Calu3 (cell line): ENCODE results near the gene LZTS2. TPM values are rescaled to one million over a fixed set of nuclear protein-coding genes. Genes with fewer than 3 reads are reported as not detected.

Source experiments
- BruUV-seq: library from RNA; stranded (reverse); fragments of 400-500 nt; replicated peaks from 2 replicates; lab custom pipeline; 2021; lab: Mats Ljungman, UMichigan
- CTCF ChIA-PET: fragments of 300-600 bp; sonication (Branson Sonifier 250); formaldehyde crosslinking; loops from one replicate; lab custom pipeline; 2022; ENCODE audit warnings: antibody characterized with exemption; lab: Charles Lee
- DNase-seq: peaks from one replicate; pipeline ENCODE4 v3.0.0; 2022
- H3K27ac Mint-ChIP-seq: one replicate; pipeline ENCODE4 v1.8.0; 2022; ENCODE audit warnings: mixed read lengths; ENCODE audit not compliant: unreplicated experiment
- H3K27me3 Mint-ChIP-seq: one replicate; pipeline ENCODE4 v1.8.0; 2022; ENCODE audit warnings: mixed read lengths; ENCODE audit not compliant: unreplicated experiment
- H3K36me3 Mint-ChIP-seq: one replicate; pipeline ENCODE4 v1.8.0; 2022; ENCODE audit warnings: mild to moderate bottlenecking, moderate library complexity, mixed read lengths; ENCODE audit not compliant: insufficient read depth, unreplicated experiment
- H3K4me1 Mint-ChIP-seq: one replicate; pipeline ENCODE4 v1.8.0; 2022; ENCODE audit warnings: mild to moderate bottlenecking, low read depth, mixed read lengths; ENCODE audit not compliant: unreplicated experiment
- H3K4me3 Mint-ChIP-seq: one replicate; pipeline ENCODE4 v1.8.0; 2022; ENCODE audit warnings: mild to moderate bottlenecking, low read depth, moderate library complexity, mixed read lengths; ENCODE audit not compliant: unreplicated experiment
- H3K9me3 Mint-ChIP-seq: one replicate; pipeline ENCODE4 v1.8.0; 2022; ENCODE audit warnings: low read depth, mixed read lengths; ENCODE audit not compliant: unreplicated experiment
- CTCF ChIP-seq: fragments of 200-600 bp; IDR thresholded peaks from one replicate; pipeline ENCODE4 v1.8.0; 2022; ENCODE audit warnings: antibody characterized with exemption; ENCODE audit not compliant: unreplicated experiment
- intact Hi-C: fragments of 100-400 bp; cut with micrococcal nuclease; formaldehyde crosslinking; loops from one replicate; pipeline ENCODE4 v1.10.0; 2022; ENCODE audit not compliant: unreplicated experiment
- total RNA-seq: library from RNA; stranded (reverse); gene quantifications from 2 replicates; pipeline ENCODE4 v1.2.3, GENCODE V29; 2022

The LZTS2 gene
- total RNA-seq, 1 experiment from 2014 or later: 23.7 TPM

GRCh38 chr10:100986623-100986951, 13.0 kb upstream of the LZTS2 start:
- H3K9me3 Mint-ChIP-seq: no peaks in the 10 kb centered on the region
- DNase-seq: no peak
- intact Hi-C loops: no loop called here
- H3K27me3 Mint-ChIP-seq: no peaks in the 10 kb centered on the region
- CTCF ChIA-PET: no interaction called here
- TF ChIP-seq CTCF: no peak
- peak overlapping the region; percentile 98 for H3K4me3 Mint-ChIP-seq
- no peaks in the 10 kb centered on the region for H3K4me1 Mint-ChIP-seq
- H3K36me3 Mint-ChIP-seq: peaks cover 33% of the 10 kb centered on the region
- no peak overlapping the region for H3K27ac Mint-ChIP-seq
- TSS peak; percentile 90 for BruUV-seq

GRCh38 chr10:100986952-100987684, 12.5 kb upstream of the LZTS2 start, which contains the start of the genes MRPL43 and TWNK:
Gene MRPL43, minus strand, starts transcription at chr10:100987497. Its CDS starts 54 bp downstream, at chr10:100987443.
Gene TWNK, plus strand, starts transcription at chr10:100987543. Its CDS starts 668 bp downstream, at chr10:100988211.
- Mint-ChIP-seq H3K36me3 (peaks cover 35% of the 10 kb centered on the region), H3K27ac (peak within 1 kb of the TSS; percentile 94), H3K9me3 (no peaks in the 10 kb centered on the region), H3K4me1 (no peaks in the 10 kb centered on the region), H3K27me3 (no peaks in the 10 kb centered on the region), H3K4me3 (peak within 1 kb of the TSS; percentile 98)
- no peak for TF ChIP-seq CTCF
- intact Hi-C loops: no loop called here
- peak; percentile 79 for DNase-seq
- BruUV-seq: no TSS peak
- CTCF ChIA-PET: interaction anchor here (0.8 to 0.9 kb wide), 2 partner anchors 17 to 27 kb away, joined by 3 read pairs; partner anchors contain the start of gene SEMA4G

GRCh38 chr10:100987685-100988049, 11.9 kb upstream of the LZTS2 start:
- H3K4me3 Mint-ChIP-seq: peak overlapping the region; percentile 98
- no peaks in the 10 kb centered on the region for H3K27me3 Mint-ChIP-seq
- H3K36me3 Mint-ChIP-seq: peaks cover 35% of the 10 kb centered on the region
- no peaks in the 10 kb centered on the region for H3K4me1 Mint-ChIP-seq
- intact Hi-C loops: no loop called here
- peak overlapping the region; percentile 94 for H3K27ac Mint-ChIP-seq
- no peaks in the 10 kb centered on the region for H3K9me3 Mint-ChIP-seq
- no peak for TF ChIP-seq CTCF
- DNase-seq: no peak
- CTCF ChIA-PET: interaction anchor here (0.8 to 0.9 kb wide), 2 partner anchors 18 to 27 kb away, joined by 3 read pairs; partner anchors contain the start of gene SEMA4G
- BruUV-seq: no TSS peak

- no peak for TF ChIP-seq CTCF
- intact Hi-C loops: no loop called here
- H3K4me1 Mint-ChIP-seq: no peaks in the 10 kb centered on the region
- H3K36me3 Mint-ChIP-seq: peaks cover 35% of the 10 kb centered on the region
- TSS peak; percentile 71 for BruUV-seq
- DNase-seq: no peak
- H3K27ac Mint-ChIP-seq: peak overlapping the region; percentile 94
- peak overlapping the region; percentile 98 for H3K4me3 Mint-ChIP-seq
- H3K27me3 Mint-ChIP-seq: no peaks in the 10 kb centered on the region
- no peaks in the 10 kb centered on the region for H3K9me3 Mint-ChIP-seq
- CTCF ChIA-PET: interaction anchor here (0.5 kb wide), 1 partner anchor 14 kb away, joined by 3 read pairs; no protein-coding TSS in a partner anchor
Observed at GRCh38 chr10:100988166-100988565, 11.4 kb upstream of the LZTS2 start.
